A673 (cell line): ENCODE measurements around the gene DEFB114. TPM values are rescaled to one million over a fixed set of nuclear protein-coding genes. Genes with fewer than 3 reads are reported as not detected.
"Not testable (repeated sequence)": the region's sequence is repeated elsewhere in the genome, so short reads cannot be mapped to it uniquely, and the experiment has no call there.

Experiments used
- BruUV-seq: library from RNA; stranded (reverse); fragments of 400-500 nt; replicated peaks from 2 replicates; lab custom pipeline; 2021; lab: Mats Ljungman, UMichigan
- CTCF ChIA-PET: fragments of 300-600 bp; sonication (Branson Sonifier 250); formaldehyde crosslinking; loops from one replicate; lab custom pipeline; 2022; ENCODE audit warnings: antibody characterized with exemption; lab: Charles Lee
- POLR2A ChIA-PET: fragments of 300-600 bp; sonication (Branson Sonifier 250); formaldehyde crosslinking; loops from one replicate; lab custom pipeline; 2022; ENCODE audit warnings: antibody characterized with exemption; ENCODE audit not compliant: low non-redundant PET; lab: Charles Lee
- DNase-seq: peaks from one replicate; pipeline ENCODE4 v3.0.0-alpha.2; 2015; ENCODE audit warnings: low spot score
- H3K27ac ChIP-seq: fragments of 200-600 bp; sonication (generic); 2 replicates; pipeline ENCODE4 v1.5.1; 2016; ENCODE audit warnings: mixed run types, low read depth, mild to moderate bottlenecking, mixed read lengths, antibody characterized with exemption, low read length; ENCODE audit not compliant: poor library complexity, severe bottlenecking
- H3K27me3 ChIP-seq: fragments of 200-600 bp; sonication (generic); replicated peaks from 2 replicates; pipeline ENCODE4 v1.6.1; 2017; ENCODE audit warnings: mixed run types, low read depth, mild to moderate bottlenecking, mixed read lengths, antibody characterized with exemption, low read length; ENCODE audit not compliant: insufficient read depth, poor library complexity
- H3K36me3 ChIP-seq: fragments of 200-600 bp; sonication (generic); 2 replicates; pipeline ENCODE4 v1.6.1; 2016; ENCODE audit warnings: mixed run types, mild to moderate bottlenecking, mixed read lengths, antibody characterized with exemption, low read length; ENCODE audit not compliant: insufficient read depth, poor library complexity, severe bottlenecking
- H3K4me1 ChIP-seq: fragments of 200-600 bp; sonication (generic); 2 replicates; pipeline ENCODE4 v1.6.1; 2017; ENCODE audit warnings: mixed run types, mild to moderate bottlenecking, mixed read lengths, antibody characterized with exemption, low read length; ENCODE audit not compliant: insufficient read depth, poor library complexity, severe bottlenecking
- H3K4me3 ChIP-seq: fragments of 200-600 bp; sonication (generic); 2 replicates; pipeline ENCODE4 v1.5.1; 2016; ENCODE audit warnings: low read depth, mixed run types, mild to moderate bottlenecking, mixed read lengths, low read length; ENCODE audit not compliant: poor library complexity, severe bottlenecking
- H3K9me3 ChIP-seq: fragments of 200-600 bp; sonication (generic); 2 replicates; pipeline ENCODE4 v1.6.1; 2016; ENCODE audit warnings: mixed run types, low read depth, mild to moderate bottlenecking, mixed read lengths, antibody characterized with exemption, low read length; ENCODE audit not compliant: poor library complexity, severe bottlenecking
- CTCF ChIP-seq: fragments of 300-800, 200-600 bp; sonication (generic); conservative IDR thresholded peaks from 2 replicates; pipeline ENCODE4 v1.5.1; 2017; ENCODE audit warnings: low read depth, mild to moderate bottlenecking, antibody characterized with exemption, low read length, moderate library complexity, mixed read lengths
- EZH2 ChIP-seq: fragments of 200-600 bp; sonication (generic); IDR thresholded peaks from 2 replicates; pipeline ENCODE4 v1.6.1; 2017; ENCODE audit warnings: borderline replicate concordance, low read depth, mild to moderate bottlenecking, mixed read lengths, antibody characterized with exemption, low read length; ENCODE audit not compliant: poor library complexity, severe bottlenecking
- intact Hi-C: fragments of 100-400 bp; cut with micrococcal nuclease; formaldehyde crosslinking; loops from one replicate; pipeline ENCODE4 v1.10.0; 2022; ENCODE audit not compliant: unreplicated experiment
- total RNA-seq: library from RNA; stranded (reverse); gene quantifications from 2 replicates; pipeline ENCODE4 v1.2.3, GENCODE V29; 2021

DEFB114 gene
- total RNA-seq, 1 experiment from 2014 or later, result not detected

- CTCF ChIA-PET, result no interaction called here
- H3K36me3 ChIP-seq, result no peaks in the 10 kb centered on the region
- intact Hi-C loops, result no loop called here
- no TSS peak for BruUV-seq
- POLR2A ChIA-PET, result no interaction called here
- H3K9me3 ChIP-seq, result no peaks in the 10 kb centered on the region
- H3K27ac ChIP-seq, result no peak overlapping the region
- no peak overlapping the region for H3K4me3 ChIP-seq
- no peaks in the 10 kb centered on the region for H3K27me3 ChIP-seq
- TF ChIP-seq EZH2 (no peak), CTCF (no peak)
- H3K4me1 ChIP-seq, result no peaks in the 10 kb centered on the region
- DNase-seq, result no peak
Measured at GRCh38 chr6:49951926-49952325, 12.0 kb downstream of the DEFB114 start.

- Histone ChIP-seq H3K4me3 (no peak overlapping the region), H3K9me3 (no peaks in the 10 kb centered on the region), H3K4me1 (no peaks in the 10 kb centered on the region), H3K27me3 (no peaks in the 10 kb centered on the region), H3K36me3 (no peaks in the 10 kb centered on the region), H3K27ac (no peak overlapping the region)
- ChIA-PET CTCF (no interaction called here), POLR2A (no interaction called here)
- no TSS peak for BruUV-seq
- no peak for DNase-seq
- no peak for TF ChIP-seq EZH2
- intact Hi-C loops, result no loop called here
Measured at GRCh38 chr6:49950415-49950751, 13.6 kb downstream of the DEFB114 start.

- DNase-seq, result no peak
- intact Hi-C loops, result no loop called here
- Histone ChIP-seq H3K27ac (no peak overlapping the region), H3K4me3 (no peak overlapping the region), H3K27me3 (no peaks in the 10 kb centered on the region), H3K36me3 (no peaks in the 10 kb centered on the region), H3K9me3 (no peaks in the 10 kb centered on the region), H3K4me1 (no peaks in the 10 kb centered on the region)
- no TSS peak for BruUV-seq
- TF ChIP-seq EZH2, result no peak
- TF ChIP-seq CTCF, result no peak
- ChIA-PET CTCF (no interaction called here), POLR2A (no interaction called here)
Measured at GRCh38 chr6:49949062-49949461, 14.9 kb downstream of the DEFB114 start.

- BruUV-seq, result no TSS peak
- CTCF ChIA-PET, result no interaction called here
- no peaks in the 10 kb centered on the region for H3K9me3 ChIP-seq
- intact Hi-C loops, result no loop called here
- H3K4me1 ChIP-seq, result no peaks in the 10 kb centered on the region
- no peaks in the 10 kb centered on the region for H3K27me3 ChIP-seq
- H3K36me3 ChIP-seq, result no peaks in the 10 kb centered on the region
- TF ChIP-seq CTCF (no peak), EZH2 (no peak)
- no peak for DNase-seq
- no peak overlapping the region for H3K27ac ChIP-seq
- POLR2A ChIA-PET, result no interaction called here
- no peak overlapping the region for H3K4me3 ChIP-seq
Measured at GRCh38 chr6:49946835-49947234, 17.1 kb downstream of the DEFB114 start.

GRCh38 chr6:49944068-49944467 lies 19.9 kb downstream of the DEFB114 start:
- H3K9me3 ChIP-seq, CTCF ChIA-PET, H3K36me3 ChIP-seq, BruUV-seq, DNase-seq, intact Hi-C loops, H3K27me3 ChIP-seq, H3K4me1 ChIP-seq, POLR2A ChIA-PET, H3K4me3 ChIP-seq, H3K27ac ChIP-seq: not testable (repeated sequence)
